ENCODE data around the gene SYPL1.

The SYPL1 gene

DNA sequence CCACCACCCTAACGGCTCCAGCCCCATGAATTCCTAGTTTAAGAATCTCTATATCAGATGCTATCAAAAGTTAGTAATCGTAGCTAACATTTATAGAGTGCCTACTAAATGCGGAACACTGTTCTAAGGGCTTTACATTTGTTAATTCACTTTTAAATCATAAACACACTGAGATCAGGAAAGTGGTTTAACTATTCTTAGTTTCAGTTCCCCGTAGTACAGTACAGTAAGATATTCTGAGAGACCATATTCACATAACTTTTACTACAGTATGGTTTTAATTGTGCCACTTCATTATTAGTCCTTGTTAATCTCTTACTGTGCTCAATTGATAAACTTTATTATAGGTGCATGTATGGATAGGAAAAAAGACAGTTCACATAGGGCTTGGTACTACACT lies 22.5 kb downstream of the SYPL1 start:
- no peak for DNase-seq

DNA sequence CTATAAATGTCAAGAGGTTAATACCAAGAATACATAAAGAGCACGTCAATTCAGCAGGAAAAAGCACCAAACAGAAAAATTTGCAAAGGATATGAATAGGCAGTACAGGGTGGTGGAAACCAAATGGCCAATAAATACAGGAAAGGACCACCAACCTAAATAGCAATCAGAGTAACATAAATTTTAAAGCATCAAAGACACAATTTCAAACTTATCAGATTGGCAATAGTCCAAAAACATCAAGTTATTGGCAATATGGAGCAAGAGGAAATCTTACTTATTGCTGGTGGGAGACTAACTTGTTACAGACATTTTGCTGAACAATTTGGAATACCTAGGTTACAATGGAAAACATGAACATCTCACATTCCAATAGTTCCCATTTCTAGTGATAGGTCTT lies 24.1 kb downstream of the SYPL1 start:
- DNase-seq = no peak

DNA sequence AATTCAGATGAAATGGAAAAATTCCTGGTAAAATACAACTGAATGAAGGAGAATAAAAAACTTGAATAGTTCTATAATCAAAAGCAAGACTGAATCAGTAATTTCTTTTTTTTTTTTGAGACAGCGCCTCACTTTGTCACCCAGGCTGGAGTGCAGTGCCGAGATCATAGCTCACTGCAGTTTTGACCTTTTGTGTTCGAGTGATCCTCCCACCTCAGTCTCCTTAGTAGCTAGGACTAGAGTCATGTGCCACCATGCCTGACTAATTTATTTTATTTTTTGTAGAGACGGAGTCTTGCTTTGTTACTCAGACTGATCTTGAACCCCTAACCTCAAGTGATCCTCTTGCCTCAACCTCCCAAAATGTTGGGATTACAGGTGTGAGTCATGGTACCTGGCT lies 26.1 kb downstream of the SYPL1 start:
- DNase-seq = no peak

DNA sequence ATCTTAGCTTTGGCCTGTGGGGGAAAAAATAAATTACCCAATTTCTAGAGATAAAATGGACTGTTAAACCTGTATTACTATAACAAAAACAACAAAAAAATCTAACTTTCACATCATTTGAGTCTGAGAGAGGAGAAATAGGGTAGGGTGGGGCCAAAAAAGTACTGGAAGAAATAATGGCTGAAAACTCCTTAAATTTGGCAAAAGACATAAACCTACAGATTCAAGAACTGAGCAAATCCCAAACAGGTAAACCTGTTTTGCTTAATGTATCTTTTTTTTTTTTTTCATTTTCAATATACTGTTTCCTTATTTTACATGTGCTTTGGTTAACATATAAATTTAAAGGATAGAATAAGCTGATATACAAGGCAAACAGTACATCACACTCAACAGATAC lies 27.1 kb downstream of the SYPL1 start:
- DNase-seq = no peak

DNA sequence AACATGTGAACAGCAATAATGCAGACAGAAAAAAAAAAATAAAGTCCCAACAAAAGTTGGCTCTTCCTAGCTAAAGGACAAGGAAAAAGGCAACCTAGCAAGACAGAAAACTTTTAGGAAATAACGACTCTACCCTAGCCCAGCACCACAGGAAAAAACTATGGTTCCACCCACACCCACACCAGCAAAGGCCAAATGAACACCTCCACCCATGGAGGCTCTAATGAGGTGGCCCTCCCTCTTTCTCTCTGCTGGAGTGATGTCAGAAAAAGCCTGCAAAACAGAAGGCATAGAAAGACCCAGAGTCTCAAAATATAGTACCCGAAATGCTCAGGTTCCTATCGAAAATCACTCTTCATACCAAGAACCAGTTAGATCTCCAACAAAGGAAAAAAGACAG lies 28.4 kb downstream of the SYPL1 start:
- DNase-seq = no peak

DNA sequence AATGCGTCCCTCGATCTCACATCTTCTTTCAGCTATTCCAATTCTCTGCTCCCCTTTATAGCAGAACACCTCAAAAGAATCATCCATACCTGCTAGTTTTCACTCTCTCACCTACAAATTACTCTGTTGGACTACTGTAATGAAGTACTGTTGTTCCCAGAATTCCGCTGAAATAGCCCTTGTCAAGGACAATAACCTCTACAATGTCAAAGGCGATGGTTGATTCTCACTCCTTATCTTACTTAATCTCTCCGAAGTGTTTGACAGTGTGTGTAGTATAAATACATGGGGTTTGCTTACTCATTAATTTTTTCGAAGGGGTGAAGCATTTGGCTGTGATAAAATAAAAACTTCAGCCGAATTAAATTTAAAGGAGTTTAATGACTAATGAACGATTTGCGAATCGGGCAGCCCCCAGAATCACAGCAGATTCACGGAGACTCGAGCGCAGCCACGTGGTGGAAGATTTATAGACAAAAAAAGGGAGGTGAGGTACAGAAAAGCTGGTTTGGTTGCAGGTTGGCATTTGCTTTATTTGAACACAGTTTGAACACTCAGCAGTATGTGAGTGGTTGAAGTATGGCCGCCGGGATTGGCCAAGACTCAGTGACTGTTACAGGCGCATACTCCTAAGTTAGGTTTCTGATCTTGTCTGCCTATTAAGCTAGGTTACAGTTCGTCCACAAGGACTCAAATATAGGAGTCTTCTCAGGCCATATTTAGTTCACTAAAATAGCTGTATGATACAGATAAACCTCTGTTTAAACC lies 29.8 kb downstream of the SYPL1 start:
- no peak for DNase-seq

DNA sequence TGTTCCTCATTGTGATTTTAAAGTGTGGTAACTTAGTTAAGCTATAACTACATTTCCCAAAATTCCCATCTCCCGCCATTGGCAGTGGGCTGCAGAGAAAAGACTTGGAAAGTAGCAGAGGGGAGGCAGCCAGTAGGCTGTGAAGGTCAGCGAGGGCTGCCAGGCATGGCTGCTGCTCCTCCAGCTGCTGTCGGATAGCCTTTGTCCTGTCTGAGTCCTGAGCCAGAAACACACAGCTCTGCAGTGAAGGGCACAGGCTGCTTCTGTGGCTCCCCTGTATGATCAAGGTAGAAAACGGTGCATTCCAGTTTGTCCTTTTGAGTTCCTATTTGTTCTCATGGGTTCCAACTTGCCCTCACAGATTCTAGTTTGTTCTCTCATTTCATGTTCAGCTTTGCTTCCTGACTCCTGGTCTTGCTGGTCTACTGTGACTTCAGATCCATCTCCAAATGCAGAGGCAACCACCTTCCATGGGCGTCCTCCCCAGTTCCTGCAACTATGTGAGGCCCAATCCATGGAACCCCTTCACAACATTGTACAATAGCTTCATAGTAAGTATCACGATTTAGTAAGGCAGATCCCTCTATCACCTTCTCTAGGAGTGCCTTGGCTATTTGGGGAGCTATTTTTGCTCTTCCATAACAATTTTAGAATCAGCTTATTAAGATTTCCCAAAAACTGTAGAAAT lies 31.7 kb downstream of the SYPL1 start:
- DNase-seq = no peak

DNA sequence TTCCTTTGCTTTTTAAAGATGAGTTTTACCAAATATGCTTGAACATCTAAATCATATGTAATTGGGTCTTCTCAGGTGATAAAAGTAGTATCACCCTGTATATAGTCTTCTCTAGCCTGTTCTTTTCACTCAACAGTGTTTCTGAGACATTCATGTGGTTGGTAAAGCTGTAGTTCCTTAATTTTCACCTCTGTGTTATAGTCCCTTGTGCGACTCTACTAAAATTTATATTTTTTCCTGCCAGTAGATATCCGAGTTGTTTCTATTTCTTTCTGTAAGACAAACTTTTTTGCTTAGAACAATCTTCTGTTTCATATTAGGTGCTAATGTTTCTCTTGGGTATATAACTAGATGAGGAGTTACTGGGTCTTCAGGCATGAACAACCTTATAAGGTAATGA lies 35.6 kb downstream of the SYPL1 start:
- DNase-seq = no peak

DNA sequence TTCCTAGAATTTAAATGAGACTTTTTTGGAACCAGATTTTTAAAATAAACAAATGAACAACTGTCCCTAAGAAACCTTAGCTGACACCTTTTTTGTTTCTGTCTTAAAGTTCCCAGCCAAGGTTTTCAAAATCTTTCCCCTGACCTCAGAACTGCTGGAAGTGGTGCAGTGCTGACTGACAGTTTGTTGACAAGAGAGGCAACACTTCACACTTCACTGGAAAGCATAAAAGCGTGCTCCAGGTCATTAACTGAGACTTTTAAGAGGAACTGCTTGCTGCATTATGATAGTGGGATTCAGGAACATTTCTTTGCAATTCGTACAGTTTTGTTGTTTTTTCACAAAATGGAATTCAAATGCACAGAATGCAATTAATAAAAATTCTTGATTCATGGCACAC lies 36.2 kb downstream of the SYPL1 start:
- DNase-seq = no peak

DNA sequence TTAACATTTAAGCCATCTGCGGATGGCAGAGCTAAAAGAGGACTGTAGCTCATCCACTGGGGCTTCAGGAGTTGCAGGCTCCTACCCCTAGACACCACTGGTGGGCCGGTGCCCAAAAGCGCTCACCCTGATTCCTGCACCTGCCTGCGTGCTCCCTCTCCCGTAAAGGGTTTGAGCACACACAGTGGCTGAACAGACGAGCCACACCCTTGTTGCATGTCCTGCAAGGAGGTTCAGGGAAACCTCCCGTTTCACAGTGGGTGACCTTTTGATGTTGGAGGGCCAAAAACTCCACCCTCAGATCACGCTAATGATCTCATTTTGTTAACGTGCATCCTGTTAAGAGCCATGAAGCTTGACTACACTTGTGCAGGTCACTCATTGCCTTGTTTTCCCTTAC lies 37.9 kb downstream of the SYPL1 start:
- DNase-seq = no peak

DNA sequence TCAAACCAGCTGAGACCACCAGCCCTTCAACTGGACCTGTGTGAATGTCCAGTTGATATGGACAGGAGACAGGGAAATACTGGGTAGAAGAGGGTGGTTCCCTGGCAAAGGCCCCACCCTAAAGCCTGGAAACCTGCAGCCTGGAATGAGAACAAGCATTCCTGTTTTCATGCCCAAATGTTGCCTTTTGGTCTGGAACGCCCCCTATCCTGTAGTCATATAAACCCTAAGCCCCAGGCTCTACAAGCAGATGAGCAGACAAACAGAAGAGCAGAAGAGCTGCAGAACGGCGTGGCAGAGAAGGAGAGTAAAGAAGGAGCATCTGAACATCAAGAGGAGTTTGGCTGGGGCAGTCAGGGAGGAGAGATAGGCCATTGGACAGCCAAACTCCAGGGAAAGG lies 38.4 kb downstream of the SYPL1 start:
- no peak for DNase-seq

DNA sequence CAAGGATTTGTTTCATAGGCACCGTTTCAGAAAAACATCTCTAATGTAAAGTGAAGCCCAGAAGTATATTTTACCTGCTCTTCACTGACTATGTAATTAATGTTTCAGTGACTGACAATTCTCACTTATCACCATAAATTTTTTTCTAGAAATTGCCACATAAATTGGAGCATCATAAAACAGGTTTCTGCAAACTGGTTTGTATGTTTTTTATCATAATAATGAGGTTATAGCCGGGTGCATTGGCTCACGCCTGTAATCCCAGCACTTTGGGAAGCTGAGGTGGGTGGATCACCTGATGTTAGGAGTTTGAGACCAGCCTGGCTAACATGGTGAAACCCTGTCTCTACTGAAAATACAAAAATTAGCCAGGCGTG lies 39.4 kb downstream of the SYPL1 start:
- DNase-seq = no peak

DNA sequence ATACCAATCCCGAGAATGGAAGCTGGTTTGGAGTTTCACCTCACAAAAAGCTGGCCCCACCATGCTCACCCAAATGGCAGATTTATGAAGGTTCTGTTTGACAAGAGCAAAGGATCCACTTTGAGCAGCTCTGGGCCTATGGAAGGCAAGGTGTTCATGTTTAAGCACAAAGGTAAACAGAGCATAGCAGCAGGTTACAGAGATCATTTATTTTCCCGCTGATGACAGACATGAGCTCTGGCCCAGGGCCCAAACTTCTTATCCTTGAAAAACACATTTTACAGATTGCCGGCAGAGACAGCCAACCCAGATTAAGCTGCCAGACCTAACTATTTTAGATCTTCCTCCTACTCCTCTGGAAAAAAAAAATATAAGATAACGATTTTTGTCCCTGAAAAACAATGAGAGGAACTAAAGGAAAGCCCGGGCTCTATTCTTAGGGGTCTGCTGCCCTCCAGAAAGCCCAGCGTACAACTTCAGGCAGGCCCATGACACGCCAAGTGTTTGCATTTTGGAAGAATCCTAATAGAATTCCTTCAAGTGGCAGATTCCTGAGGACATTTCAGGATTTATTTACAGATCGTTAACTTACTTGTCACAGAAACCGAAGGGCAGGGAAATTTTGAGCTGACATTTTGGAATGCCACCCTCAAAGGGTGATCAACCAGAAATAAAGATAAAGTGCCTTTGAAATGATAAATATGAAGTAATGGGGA lies 40.0 kb downstream of the SYPL1 start:
- no peak for DNase-seq

DNA sequence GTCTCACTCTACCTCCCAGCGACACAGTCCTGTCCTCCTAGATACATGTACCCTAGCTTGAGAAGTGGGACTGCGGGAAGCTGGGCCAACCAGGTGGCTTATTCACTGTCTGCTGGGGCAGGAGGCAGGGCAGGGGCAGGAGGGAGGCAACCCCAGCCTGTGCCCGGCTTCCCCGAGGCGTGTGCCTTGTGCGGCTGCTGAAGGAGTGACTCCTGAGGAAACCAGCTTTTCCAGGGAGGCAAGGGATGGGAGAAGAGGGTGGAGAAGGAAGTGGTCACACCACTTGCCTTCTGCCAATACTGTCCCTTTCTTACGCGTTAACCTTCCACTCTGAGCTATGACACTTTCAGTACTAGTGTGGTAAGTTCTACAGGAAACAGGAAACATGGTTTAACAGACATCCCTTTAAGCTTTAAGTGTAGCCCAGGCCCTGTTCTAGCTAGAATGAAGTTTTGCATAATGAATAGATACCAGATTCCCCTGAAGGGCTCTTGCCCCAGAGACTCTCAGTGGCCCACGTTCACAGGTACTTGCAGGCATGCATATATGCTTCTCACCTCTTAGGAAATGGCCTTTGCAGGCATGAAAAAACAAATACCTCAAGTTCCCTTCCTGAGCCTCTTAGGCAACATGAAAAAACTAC lies 40.6 kb downstream of the SYPL1 start:
- DNase-seq = peak; percentile 60

DNA sequence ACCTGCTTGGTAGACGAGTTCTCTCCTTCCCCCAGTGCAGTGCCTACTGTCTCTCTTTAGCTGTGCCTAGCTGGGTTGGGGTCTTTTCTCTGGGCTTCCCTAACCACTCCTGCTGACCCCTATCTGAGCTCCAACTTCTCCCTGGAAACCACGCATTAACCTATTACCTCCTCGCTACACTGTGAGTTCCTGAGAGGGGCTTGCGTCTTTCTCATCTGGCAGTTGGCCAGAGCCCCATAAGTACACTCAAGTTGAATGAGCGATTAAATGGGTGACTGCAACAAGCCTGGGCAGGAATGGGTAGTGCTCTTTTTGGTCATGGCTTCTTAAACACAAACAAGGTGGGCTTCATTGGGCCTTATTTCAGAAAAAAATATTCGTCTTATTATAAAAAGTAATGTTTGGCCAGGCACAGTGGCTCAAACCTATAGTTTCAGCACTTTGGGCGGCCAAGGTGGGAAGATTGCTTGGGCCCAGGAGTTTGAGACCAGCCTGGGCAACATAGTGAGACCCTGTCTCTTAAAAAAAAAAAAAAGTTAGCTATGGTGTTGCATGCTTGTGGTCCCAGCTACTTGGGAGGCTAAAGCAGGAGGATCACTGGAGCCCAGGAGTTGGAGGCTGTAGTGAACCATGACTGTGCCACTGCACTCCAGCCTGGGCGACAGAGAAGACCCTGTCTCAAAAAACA lies 41.4 kb downstream of the SYPL1 start:
- DNase-seq = no peak

DNA sequence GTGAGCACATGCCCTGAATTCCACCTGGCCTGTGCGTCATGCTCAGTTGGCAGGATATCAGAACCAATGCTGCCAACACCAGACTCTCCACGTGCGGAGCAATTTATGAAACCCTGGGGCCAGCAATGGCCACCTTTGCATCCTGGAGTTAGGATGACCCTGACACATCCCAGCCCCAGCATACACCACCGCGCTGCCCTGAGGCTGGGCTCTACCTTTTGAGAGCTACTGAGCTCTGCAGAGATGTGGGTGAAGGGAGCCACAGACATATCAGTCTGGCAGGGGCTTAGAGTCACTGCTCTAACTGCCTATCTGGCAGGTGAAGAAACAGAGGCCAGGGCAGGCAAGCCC lies 41.9 kb downstream of the SYPL1 start:
- DNase-seq = no peak

DNA sequence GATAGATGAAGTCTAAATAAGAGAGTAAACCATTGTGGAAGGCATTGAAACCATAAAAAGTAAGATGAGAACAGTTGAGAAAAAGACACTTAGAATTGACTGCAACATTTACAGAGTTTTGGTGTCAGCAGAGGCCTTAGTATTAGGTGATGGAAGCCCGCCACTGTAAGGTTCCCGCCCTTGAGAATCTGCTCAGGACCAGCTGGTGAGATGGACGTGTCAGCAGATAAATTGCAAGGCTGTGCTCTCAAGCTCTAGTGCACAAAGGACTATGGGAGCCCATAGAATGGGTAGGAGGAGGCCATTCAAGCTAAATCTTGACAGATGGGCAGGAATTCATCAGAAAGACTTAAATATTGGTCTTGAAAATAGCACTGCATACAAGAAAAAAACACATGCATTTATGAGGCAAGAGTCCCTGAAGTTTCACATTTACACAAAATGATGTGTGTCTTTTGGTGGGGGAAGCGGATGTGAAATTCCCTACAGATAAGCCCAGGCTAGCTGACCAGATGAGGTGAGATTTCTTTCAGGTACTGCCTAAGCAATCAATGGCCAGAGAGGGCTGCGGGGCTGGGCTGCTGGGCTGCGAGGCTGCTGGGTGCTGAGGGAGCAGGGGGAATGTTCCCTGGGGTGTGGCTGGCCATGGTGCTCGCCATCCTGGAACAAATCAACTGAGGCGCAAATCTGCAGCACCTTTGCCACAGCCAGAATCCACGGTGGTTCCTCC lies 42.5 kb downstream of the SYPL1 start:
- DNase-seq = no peak

DNA sequence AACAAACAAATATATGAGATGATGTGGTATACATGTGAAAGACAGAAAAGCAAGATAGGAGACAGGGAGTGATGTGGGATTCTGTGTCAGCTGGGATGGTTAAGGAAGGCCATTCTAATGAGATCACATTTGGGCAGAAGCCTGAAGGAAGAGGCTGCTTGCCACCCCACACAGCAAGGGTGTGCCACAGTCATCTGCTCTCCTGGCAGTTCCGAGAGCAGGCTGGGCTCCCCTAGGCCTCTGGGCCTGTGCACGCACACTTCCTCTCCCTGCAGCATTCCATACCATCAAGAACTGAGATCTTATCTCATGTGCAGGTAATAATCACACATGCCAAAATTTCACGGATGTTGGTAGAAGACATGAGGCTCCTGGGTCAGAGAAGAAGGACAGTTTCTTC lies 43.1 kb downstream of the SYPL1 start:
- DNase-seq = no peak

DNA sequence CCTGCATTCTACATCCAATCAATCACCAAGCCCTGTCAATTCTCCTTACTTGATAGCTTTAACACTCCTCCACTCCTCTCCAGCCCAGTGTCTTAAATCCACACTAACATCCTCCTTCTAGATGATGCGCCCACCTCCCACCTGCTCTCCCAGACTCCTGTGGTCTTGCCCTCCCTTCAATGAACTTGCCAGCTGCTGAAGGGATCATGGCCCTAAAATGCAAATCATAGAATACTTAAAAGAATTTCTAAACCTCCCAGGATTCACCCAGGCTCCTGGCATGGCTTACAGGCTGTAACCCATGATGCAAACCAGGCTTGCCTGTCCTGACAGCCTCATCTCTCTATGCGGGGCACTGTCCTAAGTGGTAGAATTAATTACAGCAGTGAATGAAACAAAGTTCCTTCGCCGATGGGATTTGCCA lies 43.6 kb downstream of the SYPL1 start:
- DNase-seq = no peak

DNA sequence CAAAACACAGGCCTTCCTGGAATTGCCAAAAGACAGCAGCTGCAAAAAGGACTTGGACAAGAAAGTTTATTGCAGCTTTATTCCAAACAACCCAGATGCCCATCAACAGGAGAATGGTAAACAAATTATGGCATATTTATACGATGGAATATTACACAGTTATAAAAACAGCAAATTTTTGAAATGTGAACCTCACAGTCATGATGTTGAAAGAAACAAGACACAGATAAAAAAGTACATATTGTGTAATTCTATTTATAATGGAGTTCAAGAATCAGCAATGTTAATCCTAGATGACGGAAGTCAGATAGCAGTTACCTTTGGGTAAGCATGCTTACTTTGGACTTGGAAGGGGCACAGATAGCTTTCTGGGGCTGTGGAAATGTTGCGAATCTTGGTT lies 44.4 kb downstream of the SYPL1 start:
- DNase-seq = no peak

DNA sequence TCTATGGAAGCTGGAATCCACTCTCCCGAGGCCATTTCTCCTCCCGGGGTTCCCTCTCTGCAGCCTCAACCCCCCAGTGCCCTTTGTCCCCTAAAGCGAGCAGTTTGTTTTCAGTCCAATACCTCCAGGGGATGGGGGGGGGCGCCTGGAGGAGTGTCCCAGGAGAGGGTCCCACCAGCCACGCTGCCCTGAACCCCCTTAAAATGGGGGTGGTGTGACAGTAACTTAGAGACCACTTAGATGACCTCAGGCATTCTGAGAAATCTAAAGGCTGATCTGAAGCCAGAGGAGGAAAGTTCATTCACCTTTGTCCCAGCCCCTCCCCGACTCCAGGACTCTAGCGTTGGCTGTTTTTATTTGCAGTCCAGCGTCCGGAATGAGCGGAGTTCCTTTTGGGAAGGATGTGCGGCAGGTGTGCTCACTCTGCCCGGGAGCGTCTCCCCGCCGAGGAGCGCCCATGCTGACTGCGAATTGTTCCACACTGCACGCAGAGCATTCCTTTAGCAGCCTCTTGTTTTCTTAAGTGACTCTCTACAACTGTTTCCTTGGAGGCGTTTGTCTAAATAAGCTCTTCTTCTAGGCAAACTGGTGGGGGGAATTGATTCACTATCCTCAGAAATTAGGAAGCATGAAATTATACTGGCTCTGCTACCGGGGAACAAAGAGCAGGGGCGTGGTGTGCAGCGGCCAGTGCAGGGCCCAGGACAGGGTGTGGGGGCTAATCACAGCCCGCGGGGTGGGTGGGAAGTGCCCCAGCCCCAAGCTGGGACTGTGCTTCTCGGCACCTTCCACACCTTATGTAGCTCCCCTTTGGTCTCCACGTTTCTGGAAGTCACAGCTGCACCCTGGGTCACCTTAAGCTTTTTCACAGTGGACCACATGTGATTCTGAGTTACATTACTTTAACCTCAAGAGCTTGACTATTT lies 46.3 kb downstream of the SYPL1 start:
- no peak for DNase-seq

Data from CD4-positive, alpha-beta T cell treated with Interleukin-12 subunit alpha and Interleukin-12 subunit beta, for 1 hour (primary cell).